ENCODE data around the gene GPRIN3. TPM values are rescaled to one million over a fixed set of nuclear protein-coding genes. Genes with fewer than 3 reads are reported as not detected.
A peak's percentile ranks its signal among the peaks of the same experiment; 100 is the strongest.

Gene GPRIN3
- total and polyA plus RNA-seq, 4 experiments from 2014 or later = 6.9 to 32.5 (median 25.7) TPM

GRCh38 chr4:89289312-89289711 is 18.3 kb downstream of the GPRIN3 start:
- Mint-ChIP-seq H3K9me3 (peaks cover 0 to 4% (median under 1%) of the 10 kb centered on the region in 8 donors), H3K27ac (peak overlapping the region in 6 of 7 donors; percentile 96 to 97 (median 96)), H3K36me3 (peaks cover 16 to 29% of the 10 kb centered on the region in 2 donors), H3K4me1 (peaks cover 79 to 90% (median 86%) of the 10 kb centered on the region in 4 donors), H3K27me3 (no peaks in the 10 kb centered on the region), H3K4me3 (peak overlapping the region; percentile 72 to 92 (median 83))
- Histone ChIP-seq H3K27me3 (ENCODE audit: insufficient read depth, low read length) (no peaks in the 10 kb centered on the region), H3K36me3 (ENCODE audit: insufficient read depth, low read length) (no peaks in the 10 kb centered on the region), H3K27ac (ENCODE audit: low read depth, low read length) (peak overlapping the region; percentile 67), H3K9me3 (ENCODE audit: control insufficient read depth in 1 of 2, low read length in 2 of 2) (no peaks in the 10 kb centered on the region), H3K4me3 (ENCODE audit: low read length in 2 of 2) (peak overlapping the region in 1 of 2 donors; percentile 31), H3K4me1 (ENCODE audit: insufficient read depth, low read length) (peaks cover 97% of the 10 kb centered on the region)
- intact Hi-C loops (cut with micrococcal nuclease) = loop anchor here (2.0 kb wide), 1 partner anchor 13 kb away; no protein-coding TSS in a partner anchor
- ChIA-PET POLR2A (ENCODE audit: partially characterized antibody) (interaction anchor here (1.3 to 10.5 kb wide), 7 partner anchors 10 to 31 kb away, joined by 3 to 453 read pairs (median 6); partner anchors contain the start of gene GPRIN3), CTCF (ENCODE audit: partially characterized antibody) (interaction anchor here (0.6 to 10.5 kb wide), 6 partner anchors 8 to 31 kb away, joined by 3 to 160 read pairs (median 7); partner anchors contain the start of gene GPRIN3)
- no peak for DNase-seq

GRCh38 chr4:89288430-89288829 is 19.2 kb downstream of the GPRIN3 start:
- peak overlapping the region in 6 of 7 donors; percentile 96 to 97 (median 96) for H3K27ac Mint-ChIP-seq
- peak overlapping the region in 1 of 2 donors; percentile 31 for H3K4me3 ChIP-seq (ENCODE audit: low read length in 2 of 2)
- H3K4me1 ChIP-seq (ENCODE audit: insufficient read depth, low read length) = peaks cover 97% of the 10 kb centered on the region
- no peak for DNase-seq
- H3K27me3 ChIP-seq (ENCODE audit: insufficient read depth, low read length) = no peaks in the 10 kb centered on the region
- H3K27ac ChIP-seq (ENCODE audit: low read depth, low read length) = peak overlapping the region; percentile 67
- H3K36me3 Mint-ChIP-seq = peaks cover 12 to 26% of the 10 kb centered on the region in 2 donors
- peak overlapping the region; percentile 72 to 92 (median 83) for H3K4me3 Mint-ChIP-seq
- ChIA-PET CTCF (ENCODE audit: partially characterized antibody) (interaction anchor here (0.6 to 10.5 kb wide), 3 partner anchors 8 to 31 kb away, joined by 3 to 160 read pairs (median 27); no protein-coding TSS in a partner anchor), POLR2A (ENCODE audit: partially characterized antibody) (interaction anchor here (1.3 to 10.5 kb wide), 7 partner anchors 9 to 30 kb away, joined by 3 to 453 read pairs (median 6); partner anchors contain the start of gene GPRIN3)
- H3K9me3 Mint-ChIP-seq = peaks cover 0 to 4% (median under 1%) of the 10 kb centered on the region in 8 donors
- no peaks in the 10 kb centered on the region for H3K27me3 Mint-ChIP-seq
- H3K4me1 Mint-ChIP-seq = peaks cover 80 to 83% (median 81%) of the 10 kb centered on the region in 4 donors
- H3K36me3 ChIP-seq (ENCODE audit: insufficient read depth, low read length) = no peaks in the 10 kb centered on the region
- no peaks in the 10 kb centered on the region for H3K9me3 ChIP-seq (ENCODE audit: control insufficient read depth in 1 of 2, low read length in 2 of 2)
- intact Hi-C loops (cut with micrococcal nuclease) = loop anchor here (2.0 kb wide), 1 partner anchor 14 kb away; no protein-coding TSS in a partner anchor

GRCh38 chr4:89287945-89288344 is 19.7 kb downstream of the GPRIN3 start:
- no peaks in the 10 kb centered on the region for H3K9me3 ChIP-seq (ENCODE audit: control insufficient read depth in 1 of 2, low read length in 2 of 2)
- peaks cover 97% of the 10 kb centered on the region for H3K4me1 ChIP-seq (ENCODE audit: insufficient read depth, low read length)
- intact Hi-C loops (cut with micrococcal nuclease) = loop anchor here (2.0 kb wide), 1 partner anchor 15 kb away; no protein-coding TSS in a partner anchor
- no peaks in the 10 kb centered on the region for H3K36me3 ChIP-seq (ENCODE audit: insufficient read depth, low read length)
- Mint-ChIP-seq H3K9me3 (peaks cover 0 to 4% (median under 1%) of the 10 kb centered on the region in 8 donors), H3K27me3 (no peaks in the 10 kb centered on the region), H3K27ac (peak overlapping the region in 6 of 7 donors; percentile 96 to 97 (median 96)), H3K4me3 (peak overlapping the region; percentile 72 to 92 (median 83)), H3K36me3 (peaks cover 9 to 26% of the 10 kb centered on the region in 2 donors), H3K4me1 (peaks cover 76 to 83% (median 78%) of the 10 kb centered on the region in 4 donors)
- no peak overlapping the region for H3K4me3 ChIP-seq (ENCODE audit: low read length in 2 of 2)
- ChIA-PET POLR2A (ENCODE audit: partially characterized antibody) (interaction anchor here (1.1 to 10.5 kb wide), 7 partner anchors 8 to 37 kb away, joined by 3 to 453 read pairs (median 4); partner anchors contain the start of gene GPRIN3), CTCF (ENCODE audit: partially characterized antibody) (interaction anchor here (0.9 to 10.5 kb wide), 5 partner anchors 12 to 30 kb away, joined by 3 to 160 read pairs (median 27); partner anchors contain the start of gene GPRIN3)
- peak overlapping the region; percentile 67 for H3K27ac ChIP-seq (ENCODE audit: low read depth, low read length)
- DNase-seq = no peak
- H3K27me3 ChIP-seq (ENCODE audit: insufficient read depth, low read length) = no peaks in the 10 kb centered on the region

GRCh38 chr4:89285745-89286144 is 21.9 kb downstream of the GPRIN3 start:
- Histone ChIP-seq H3K27ac (ENCODE audit: low read depth, low read length) (peak overlapping the region; percentile 61), H3K4me1 (ENCODE audit: insufficient read depth, low read length) (peaks cover 97% of the 10 kb centered on the region), H3K36me3 (ENCODE audit: insufficient read depth, low read length) (no peaks in the 10 kb centered on the region), H3K9me3 (ENCODE audit: control insufficient read depth in 1 of 2, low read length in 2 of 2) (no peaks in the 10 kb centered on the region), H3K27me3 (ENCODE audit: insufficient read depth, low read length) (no peaks in the 10 kb centered on the region), H3K4me3 (ENCODE audit: low read length in 2 of 2) (peak overlapping the region in 1 of 2 donors; percentile 9)
- Mint-ChIP-seq H3K9me3 (no peaks in the 10 kb centered on the region), H3K27me3 (no peaks in the 10 kb centered on the region), H3K4me1 (peaks cover 56 to 84% (median 68%) of the 10 kb centered on the region in 4 donors), H3K36me3 (peaks cover 7 to 24% of the 10 kb centered on the region in 2 donors), H3K4me3 (peak overlapping the region; percentile 55 to 85 (median 76)), H3K27ac (peak overlapping the region in 6 of 7 donors; percentile 89 to 96 (median 94))
- intact Hi-C loops (cut with micrococcal nuclease) = no loop called here
- ChIA-PET POLR2A (ENCODE audit: partially characterized antibody) (interaction anchor here (1.1 to 10.5 kb wide), 6 partner anchors 8 to 43 kb away, joined by 3 to 453 read pairs (median 62); partner anchors contain the start of gene GPRIN3), CTCF (ENCODE audit: partially characterized antibody) (interaction anchor here (0.7 to 10.5 kb wide), 8 partner anchors 8 to 59 kb away, joined by 3 to 160 read pairs (median 10); partner anchors contain the start of gene GPRIN3)
- DNase-seq = no peak

DNA sequence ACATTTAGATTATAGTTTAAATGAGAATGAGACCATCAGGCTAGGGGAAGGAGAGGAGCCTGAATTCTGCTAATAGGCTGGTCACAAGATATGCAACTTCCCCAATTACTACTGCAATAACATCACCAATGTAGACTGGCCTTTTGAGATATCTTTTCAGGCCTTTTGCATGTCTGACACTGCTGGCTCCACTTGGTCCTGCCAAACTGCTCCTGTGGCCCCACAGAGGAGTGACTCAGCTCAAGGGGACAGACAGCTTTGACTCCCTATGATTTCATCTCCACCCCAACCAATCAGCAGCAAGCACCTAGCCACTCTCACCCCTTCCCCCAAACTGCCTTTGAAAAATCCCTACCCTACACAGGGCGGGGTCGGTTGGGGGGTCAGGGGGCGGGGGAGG is 22.8 kb downstream of the GPRIN3 start:
- POLR2A ChIA-PET (ENCODE audit: partially characterized antibody) = interaction anchor here (0.9 to 10.5 kb wide), 8 partner anchors 9 to 114 kb away, joined by 3 to 453 read pairs (median 33); partner anchors contain the start of gene GPRIN3
- no peaks in the 10 kb centered on the region for H3K9me3 ChIP-seq (ENCODE audit: control insufficient read depth in 1 of 2, low read length in 2 of 2)
- intact Hi-C loops (cut with micrococcal nuclease) = no loop called here
- H3K27me3 ChIP-seq (ENCODE audit: insufficient read depth, low read length) = no peaks in the 10 kb centered on the region
- H3K4me3 Mint-ChIP-seq = peak overlapping the region in 7 of 8 donors; percentile 83 to 91 (median 86)
- DNase-seq = peak in 1 of 5 donors; percentile 63
- H3K36me3 Mint-ChIP-seq = peaks cover 7 to 22% of the 10 kb centered on the region in 2 donors
- peaks cover 47 to 76% (median 60%) of the 10 kb centered on the region in 4 donors for H3K4me1 Mint-ChIP-seq
- H3K36me3 ChIP-seq (ENCODE audit: insufficient read depth, low read length) = no peaks in the 10 kb centered on the region
- peak overlapping the region; percentile 86 for H3K27ac ChIP-seq (ENCODE audit: low read depth, low read length)
- H3K27me3 Mint-ChIP-seq = no peaks in the 10 kb centered on the region
- H3K9me3 Mint-ChIP-seq = no peaks in the 10 kb centered on the region
- H3K27ac Mint-ChIP-seq = peak overlapping the region in 3 of 7 donors; percentile 99 to 100 (median 99)
- H3K4me1 ChIP-seq (ENCODE audit: insufficient read depth, low read length) = peaks cover 97% of the 10 kb centered on the region
- H3K4me3 ChIP-seq (ENCODE audit: low read length in 2 of 2) = peak overlapping the region in 1 of 2 donors; percentile 9
- CTCF ChIA-PET (ENCODE audit: partially characterized antibody) = interaction anchor here (0.8 to 10.5 kb wide), 9 partner anchors 9 to 36 kb away, joined by 3 to 160 read pairs (median 6); no protein-coding TSS in a partner anchor

GRCh38 chr4:89284020-89284424 is 23.6 kb downstream of the GPRIN3 start:
- intact Hi-C loops (cut with micrococcal nuclease) = no loop called here
- CTCF ChIA-PET (ENCODE audit: partially characterized antibody) = interaction anchor here (0.8 to 10.5 kb wide), 10 partner anchors 8 to 59 kb away, joined by 3 to 160 read pairs (median 6); no protein-coding TSS in a partner anchor

More at GRCh38 chr4:89284020-89284424, 23.6 kb downstream of the GPRIN3 start:
- peaks cover 38 to 69% (median 52%) of the 10 kb centered on the region in 4 donors for H3K4me1 Mint-ChIP-seq
- H3K4me3 Mint-ChIP-seq = peak overlapping the region; percentile 83 to 91 (median 86)
- peak in 1 of 5 donors; percentile 63 for DNase-seq
- no peaks in the 10 kb centered on the region for H3K36me3 ChIP-seq (ENCODE audit: insufficient read depth, low read length)
- H3K4me3 ChIP-seq (ENCODE audit: low read length in 2 of 2) = peak overlapping the region; percentile 9 to 26
- POLR2A ChIA-PET (ENCODE audit: partially characterized antibody) = interaction anchor here (0.9 to 10.5 kb wide), 13 partner anchors 8 to 114 kb away, joined by 3 to 453 read pairs (median 5); partner anchors contain the start of gene GPRIN3
- H3K27me3 Mint-ChIP-seq = no peaks in the 10 kb centered on the region
- H3K9me3 ChIP-seq (ENCODE audit: control insufficient read depth in 1 of 2, low read length in 2 of 2) = no peaks in the 10 kb centered on the region
- peaks cover 97% of the 10 kb centered on the region for H3K4me1 ChIP-seq (ENCODE audit: insufficient read depth, low read length)
- peak overlapping the region in 3 of 7 donors; percentile 99 to 100 (median 99) for H3K27ac Mint-ChIP-seq
- peak overlapping the region; percentile 86 for H3K27ac ChIP-seq (ENCODE audit: low read depth, low read length)
- H3K36me3 Mint-ChIP-seq = peaks cover 7 to 17% of the 10 kb centered on the region in 2 donors
- H3K9me3 Mint-ChIP-seq = no peaks in the 10 kb centered on the region
- no peaks in the 10 kb centered on the region for H3K27me3 ChIP-seq (ENCODE audit: insufficient read depth, low read length)
